ENCODE measurements around the gene IL17RB.
A peak's percentile ranks its signal among the peaks of the same experiment; 100 is the strongest.

The IL17RB gene

DNA sequence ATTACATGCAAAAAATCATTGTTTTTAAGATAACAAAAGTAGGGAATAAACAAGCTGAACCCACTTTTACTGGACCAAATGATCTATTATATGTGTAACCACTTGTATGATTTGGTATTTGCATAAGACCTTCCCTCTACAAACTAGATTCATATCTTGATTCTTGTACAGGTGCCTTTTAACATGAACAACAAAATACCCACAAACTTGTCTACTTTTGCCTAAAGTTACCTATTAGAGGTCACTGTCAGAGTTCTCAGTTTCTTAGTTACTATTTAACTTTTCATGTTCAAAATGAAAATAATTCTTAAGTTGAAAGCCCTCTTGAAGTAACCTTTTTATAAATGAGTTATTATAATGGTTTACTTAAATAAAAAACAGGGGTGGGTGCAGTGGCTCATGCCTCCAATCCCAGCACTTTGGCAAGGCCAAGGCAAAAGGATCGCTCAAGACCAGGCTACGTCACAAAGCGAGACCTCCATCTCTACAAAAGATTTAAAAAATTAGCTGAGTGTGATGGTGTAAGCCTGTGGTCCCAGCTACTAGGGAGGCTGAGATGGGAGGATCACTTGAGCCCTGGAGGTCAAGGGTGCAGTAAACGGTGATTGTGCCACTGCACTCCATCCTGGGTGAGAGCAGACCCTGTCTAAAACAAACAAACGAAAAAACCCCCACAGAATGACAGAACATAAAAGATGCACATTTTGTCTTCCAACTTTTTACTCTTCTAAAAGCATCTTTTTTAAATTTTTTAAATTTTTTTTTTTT is 19.5 kb downstream of the IL17RB start:
- DNase-seq (ENCODE audit: low spot score), result no peak
- TF ChIP-seq, protein P1, sequence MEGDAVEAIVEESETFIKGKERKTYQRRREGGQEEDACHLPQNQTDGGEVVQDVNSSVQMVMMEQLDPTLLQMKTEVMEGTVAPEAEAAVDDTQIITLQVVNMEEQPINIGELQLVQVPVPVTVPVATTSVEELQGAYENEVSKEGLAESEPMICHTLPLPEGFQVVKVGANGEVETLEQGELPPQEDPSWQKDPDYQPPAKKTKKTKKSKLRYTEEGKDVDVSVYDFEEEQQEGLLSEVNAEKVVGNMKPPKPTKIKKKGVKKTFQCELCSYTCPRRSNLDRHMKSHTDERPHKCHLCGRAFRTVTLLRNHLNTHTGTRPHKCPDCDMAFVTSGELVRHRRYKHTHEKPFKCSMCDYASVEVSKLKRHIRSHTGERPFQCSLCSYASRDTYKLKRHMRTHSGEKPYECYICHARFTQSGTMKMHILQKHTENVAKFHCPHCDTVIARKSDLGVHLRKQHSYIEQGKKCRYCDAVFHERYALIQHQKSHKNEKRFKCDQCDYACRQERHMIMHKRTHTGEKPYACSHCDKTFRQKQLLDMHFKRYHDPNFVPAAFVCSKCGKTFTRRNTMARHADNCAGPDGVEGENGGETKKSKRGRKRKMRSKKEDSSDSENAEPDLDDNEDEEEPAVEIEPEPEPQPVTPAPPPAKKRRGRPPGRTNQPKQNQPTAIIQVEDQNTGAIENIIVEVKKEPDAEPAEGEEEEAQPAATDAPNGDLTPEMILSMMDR (IDR thresholded peaks at IDR 0.05; ENCODE audit: extremely low read depth, missing control alignments), result no peak

DNA sequence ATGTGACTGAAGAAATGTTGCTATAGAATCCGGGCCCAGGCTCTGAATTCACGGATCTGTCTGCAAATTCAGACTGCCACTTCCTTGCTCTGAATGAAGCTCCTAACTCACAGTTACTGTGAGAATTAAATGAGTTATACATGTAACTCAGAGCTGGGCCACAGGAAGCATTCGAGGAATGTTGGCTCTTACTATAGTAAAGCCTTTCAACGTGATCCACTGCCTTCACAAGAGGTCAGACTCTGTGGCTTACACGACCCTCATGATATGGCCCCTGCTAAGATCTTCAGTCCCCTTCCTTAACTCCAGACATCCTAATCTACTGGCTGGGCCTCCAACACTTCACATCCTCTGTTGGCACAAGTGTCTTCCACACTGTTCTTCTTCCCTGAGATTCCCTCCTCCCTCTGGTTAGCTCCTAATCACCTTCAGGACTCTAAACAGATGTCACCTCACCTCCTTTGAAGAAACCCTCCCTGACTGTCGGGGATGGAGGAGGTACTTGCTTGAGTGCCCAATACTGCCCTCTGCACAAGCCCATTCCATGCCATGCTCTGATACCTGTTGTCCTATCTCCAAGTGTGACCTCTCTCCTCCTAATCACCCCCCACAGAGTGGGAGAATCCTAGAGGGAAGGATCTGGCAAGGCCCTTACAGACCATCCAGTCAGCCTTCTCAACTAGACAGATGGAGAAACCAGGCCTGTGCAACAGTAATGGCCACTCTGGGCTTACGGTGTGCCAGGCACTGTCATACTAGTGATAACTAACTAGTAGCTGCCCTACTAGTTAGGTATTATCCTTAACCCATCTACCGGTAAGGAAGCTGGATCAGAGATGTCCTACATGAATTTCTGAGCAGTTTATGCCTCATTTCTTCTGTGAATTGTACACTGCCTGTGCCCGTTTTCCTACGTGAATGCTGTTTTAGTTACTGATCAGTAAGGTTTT is 34.3 kb downstream of the IL17RB start:
- no peak for DNase-seq (ENCODE audit: low spot score)
- TF ChIP-seq, protein P1 (IDR thresholded peaks at IDR 0.05; ENCODE audit: extremely low read depth, missing control alignments), result no peak

DNA sequence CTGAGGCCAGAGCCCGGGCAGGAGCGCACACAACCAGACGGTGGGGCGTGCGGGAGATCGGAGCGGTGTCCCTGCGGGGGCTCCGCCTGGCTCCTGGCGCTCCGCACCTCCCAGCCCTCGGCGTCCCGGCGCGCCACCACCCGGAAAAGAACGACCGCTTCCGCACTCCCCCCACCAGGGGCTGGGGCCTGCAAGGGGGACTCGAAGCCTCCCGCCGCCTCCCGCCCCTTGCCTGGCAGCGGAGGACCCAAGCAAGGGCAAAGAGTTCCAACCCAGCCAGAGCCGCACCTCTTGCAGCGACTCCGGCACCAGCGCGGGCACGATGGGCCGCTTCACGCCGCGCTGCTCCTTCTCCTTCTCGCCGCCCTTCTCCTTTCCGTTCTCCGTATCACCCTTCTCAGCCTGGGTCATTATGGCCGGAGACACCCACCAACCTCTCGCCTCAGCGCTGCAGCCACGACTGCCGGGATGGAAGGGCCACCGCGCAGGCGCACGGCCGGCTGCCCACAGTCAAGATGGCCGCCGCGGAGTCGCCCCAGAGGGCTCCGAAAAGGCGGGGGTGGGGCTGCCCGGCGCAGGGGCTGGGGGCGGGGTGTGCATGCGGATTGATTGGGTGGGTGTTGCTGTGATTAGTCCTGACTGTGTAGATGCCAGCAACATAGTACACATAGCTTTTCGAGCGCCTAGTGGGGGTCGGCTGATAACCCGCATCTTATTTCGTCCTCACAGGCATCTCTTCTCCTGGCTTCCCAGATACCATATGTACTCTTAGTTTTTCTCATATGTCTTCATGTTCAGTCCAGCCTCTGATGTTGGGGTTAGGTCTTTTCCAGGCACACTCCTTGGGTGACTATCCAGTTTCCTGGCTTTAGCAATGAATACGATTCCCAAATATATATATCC is 35.6 kb downstream of the IL17RB start, which contains the start of gene ACTR8:
Gene ACTR8, minus strand, starts transcription at position 462 of the 903 bp plus-strand sequence. Its CDS starts 51 bp downstream, at position 411.
- peak; percentile 94 for DNase-seq (ENCODE audit: low spot score)
- TF ChIP-seq, protein P1 (IDR thresholded peaks at IDR 0.05; ENCODE audit: extremely low read depth, missing control alignments), result no peak

DNA sequence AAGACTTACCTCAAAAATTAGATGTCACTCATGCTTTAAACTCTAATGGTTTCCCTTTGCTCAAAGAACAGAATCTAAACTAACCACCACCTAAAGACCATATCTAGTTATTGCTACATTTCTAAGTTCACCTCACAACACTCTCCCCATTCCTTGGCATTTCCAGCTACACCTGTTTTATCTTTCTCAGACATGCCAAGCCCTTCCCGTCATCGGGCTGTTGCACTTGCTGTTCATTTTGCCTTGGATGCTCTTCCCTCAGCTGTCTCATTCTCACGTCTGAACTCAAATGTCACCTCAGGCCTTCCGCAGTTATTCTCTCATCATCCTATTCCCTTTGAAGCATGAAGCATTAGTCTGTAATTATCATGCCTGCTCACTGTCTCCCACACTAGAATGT is 36.6 kb downstream of the IL17RB start:
- no peak for DNase-seq (ENCODE audit: low spot score)
- TF ChIP-seq, protein P1 (IDR thresholded peaks at IDR 0.05; ENCODE audit: extremely low read depth, missing control alignments), result no peak

DNA sequence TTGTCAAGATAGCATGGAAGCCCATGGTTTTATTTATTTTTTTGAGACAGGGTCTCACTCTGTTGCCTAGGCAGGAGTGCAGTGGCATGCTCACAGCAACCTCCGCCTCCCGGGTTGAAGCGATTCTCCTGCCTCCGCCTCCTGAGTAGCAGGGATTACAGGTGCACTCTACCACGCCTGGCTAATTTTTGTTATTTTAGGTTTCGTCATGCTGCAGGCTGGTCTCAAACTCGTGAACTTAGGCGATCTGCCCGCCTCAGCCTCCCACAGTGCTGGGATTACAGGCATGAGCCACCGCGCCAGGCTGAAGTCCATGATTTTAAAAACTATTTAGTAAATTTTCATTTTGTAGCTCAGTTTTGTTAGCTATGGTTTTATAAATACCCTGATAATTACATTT is 38.3 kb downstream of the IL17RB start:
- no peak for DNase-seq (ENCODE audit: low spot score)
- TF ChIP-seq, protein P1 (IDR thresholded peaks at IDR 0.05; ENCODE audit: extremely low read depth, missing control alignments), result no peak

DNA sequence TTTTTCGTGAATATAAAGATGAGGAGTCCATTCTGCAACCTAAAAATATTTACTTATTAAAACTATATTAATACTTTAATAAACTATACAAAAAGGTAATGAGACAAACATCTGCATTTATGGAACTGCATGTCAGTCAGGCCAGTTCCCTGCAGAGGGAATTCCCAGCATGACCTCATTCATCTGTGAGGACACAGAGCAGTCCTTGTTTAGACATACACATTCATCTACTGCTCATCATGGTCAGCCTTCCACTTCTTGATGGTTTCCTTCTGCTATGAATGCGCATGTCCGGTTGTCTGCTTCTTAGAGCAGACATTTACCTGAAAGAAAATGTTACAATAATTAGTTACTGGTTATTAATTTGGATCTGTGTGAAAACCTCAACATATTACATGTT is 38.9 kb downstream of the IL17RB start:
- no peak for DNase-seq (ENCODE audit: low spot score)
- TF ChIP-seq, protein P1 (IDR thresholded peaks at IDR 0.05; ENCODE audit: extremely low read depth, missing control alignments), result no peak
